H54 (cell line): ENCODE data around the gene MRO.
A peak's percentile ranks its signal among the peaks of the same experiment; 100 is the strongest.

ENCODE experiments used
- DNase-seq: peaks from one replicate; pipeline ENCODE4 v3.0.0; 2011; ENCODE audit warnings: low spot score, mixed read lengths; ENCODE audit not compliant: insufficient read length
- FAIRE-seq: peaks from 3 replicates; lab custom pipeline; 2011; peaks lifted over from hg19 to GRCh38; lab: Jason Lieb, UNC
- POLR2A ChIP-seq: IDR thresholded peaks from 2 replicates; pipeline ENCODE4 v1.6.1; 2011; ENCODE audit warnings: low read depth, mild to moderate bottlenecking, low read length

Gene MRO

DNA sequence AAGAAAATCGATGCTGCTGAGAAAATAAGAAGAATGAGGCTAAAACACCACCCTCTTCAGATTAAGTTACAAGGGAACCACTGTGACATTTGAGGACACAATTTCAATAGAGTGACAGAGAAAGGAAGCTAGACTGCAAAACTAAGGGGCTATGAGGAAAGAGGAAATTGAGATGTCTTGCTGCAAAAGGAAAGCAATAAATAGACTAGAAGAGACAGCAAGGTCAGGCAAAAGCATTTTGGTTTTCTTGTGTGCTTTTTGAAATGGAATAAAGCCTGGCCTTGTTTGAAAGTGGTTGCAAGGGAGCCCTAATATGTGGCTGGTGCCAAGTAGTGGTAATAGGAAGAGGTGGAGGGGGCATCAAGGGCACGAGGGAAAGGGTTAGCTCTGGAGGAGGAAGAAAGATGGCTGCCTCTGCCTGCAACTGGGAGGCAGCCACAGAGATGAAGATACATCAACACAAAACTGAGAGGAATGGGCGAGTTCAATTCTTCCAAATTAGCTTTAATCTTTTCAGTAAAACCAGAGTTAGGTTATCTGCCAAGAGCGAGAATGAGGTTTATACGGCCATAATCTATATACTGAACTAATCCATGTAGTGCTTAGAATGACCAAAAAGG lies 1.2 kb upstream of the MRO start:
- no peak for TF ChIP-seq POLR2A
- DNase-seq (no peak), FAIRE-seq (no peak)

DNA sequence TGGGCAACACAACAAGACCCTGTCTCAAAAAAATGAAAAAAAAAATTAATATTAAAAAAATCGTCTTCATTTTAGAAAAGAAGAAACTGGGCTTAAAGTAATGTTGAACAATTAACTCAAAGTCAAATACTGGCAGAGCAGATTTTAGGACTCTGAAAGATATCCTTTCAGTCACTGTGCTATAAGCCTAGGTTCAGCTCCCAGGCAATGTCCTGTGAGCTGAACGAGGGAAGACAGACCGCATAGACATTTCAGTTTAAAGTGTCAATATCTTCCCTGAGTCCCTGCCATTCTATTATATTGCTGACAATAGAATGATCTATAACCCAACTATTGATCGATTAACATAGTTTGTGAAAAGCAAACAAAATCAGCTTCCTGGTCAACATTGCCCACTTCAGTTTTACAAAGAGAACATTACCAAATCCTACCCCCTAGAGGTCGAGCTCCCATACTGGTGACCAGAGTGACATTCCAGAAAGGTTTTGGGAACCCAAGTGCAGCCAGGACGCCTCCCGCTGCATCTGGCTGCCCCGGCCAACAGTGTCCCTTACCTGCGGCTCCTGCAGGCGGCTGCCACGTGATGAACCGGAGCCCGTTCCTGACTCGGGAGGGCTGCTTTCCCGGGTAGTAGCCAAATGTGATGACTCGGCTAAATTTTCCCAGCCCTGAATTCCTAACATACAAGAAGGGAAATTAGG lies 639 bp downstream of the MRO start:
- FAIRE-seq (no peak), DNase-seq (peak; percentile 9)
- TF ChIP-seq POLR2A = no peak

DNA sequence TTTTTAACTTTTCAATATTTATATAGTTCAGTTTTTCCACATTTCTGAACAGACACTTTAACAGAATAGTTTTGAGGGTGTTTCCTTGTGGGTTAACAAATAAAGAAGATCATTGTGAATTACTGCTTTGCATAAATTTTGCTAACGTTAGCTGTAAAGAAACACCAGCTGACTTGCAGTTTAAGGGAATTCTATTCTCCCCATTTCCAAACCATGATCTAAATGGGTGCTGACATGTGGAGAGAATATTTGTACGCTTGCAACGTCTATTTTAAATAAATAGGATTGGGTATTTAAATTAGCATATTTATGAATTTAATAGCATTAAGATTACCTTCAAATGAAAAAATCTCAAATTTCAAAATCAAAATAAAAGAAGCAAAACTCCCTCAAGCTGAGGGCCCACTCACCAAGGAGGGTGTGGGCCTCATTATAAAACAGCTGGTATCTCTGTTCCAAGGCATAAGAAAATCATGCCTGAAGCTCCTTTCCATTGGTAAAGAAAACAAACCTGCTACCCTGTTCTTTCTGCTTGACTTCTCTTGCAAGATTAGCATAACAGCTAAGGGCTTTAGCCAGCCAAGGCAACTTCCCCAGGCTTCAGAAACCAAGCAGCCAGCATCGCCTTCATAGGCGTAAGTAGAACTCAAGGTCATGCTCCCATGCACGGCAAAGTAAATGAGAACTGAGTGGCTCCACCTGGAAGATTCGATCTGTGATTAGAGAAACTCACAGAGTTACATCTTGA lies 3.2 kb downstream of the MRO start:
- DNase-seq (no peak), FAIRE-seq (no peak)
- TF ChIP-seq POLR2A = no peak

DNA sequence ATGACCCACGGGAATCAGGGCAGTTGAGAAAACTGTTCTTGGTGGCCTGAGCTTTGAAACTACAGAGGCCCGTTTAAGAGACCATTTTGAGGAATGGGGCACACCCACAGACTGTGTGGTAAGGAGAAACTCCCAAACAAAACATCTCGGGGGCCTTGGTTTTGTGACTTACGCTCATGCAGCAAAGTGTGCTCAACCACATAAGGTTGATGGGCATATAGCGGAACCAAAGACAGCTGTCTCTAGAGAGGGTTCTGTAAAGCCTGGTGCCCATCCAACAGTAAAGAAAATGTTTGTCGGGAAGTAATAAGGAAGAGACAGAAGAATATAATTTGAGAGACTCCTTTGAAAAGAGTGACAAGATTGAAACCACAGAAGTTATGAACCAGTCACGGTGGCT lies 5.4 kb downstream of the MRO start:
- FAIRE-seq = no peak
- no peak for DNase-seq
- TF ChIP-seq POLR2A = no peak

DNA sequence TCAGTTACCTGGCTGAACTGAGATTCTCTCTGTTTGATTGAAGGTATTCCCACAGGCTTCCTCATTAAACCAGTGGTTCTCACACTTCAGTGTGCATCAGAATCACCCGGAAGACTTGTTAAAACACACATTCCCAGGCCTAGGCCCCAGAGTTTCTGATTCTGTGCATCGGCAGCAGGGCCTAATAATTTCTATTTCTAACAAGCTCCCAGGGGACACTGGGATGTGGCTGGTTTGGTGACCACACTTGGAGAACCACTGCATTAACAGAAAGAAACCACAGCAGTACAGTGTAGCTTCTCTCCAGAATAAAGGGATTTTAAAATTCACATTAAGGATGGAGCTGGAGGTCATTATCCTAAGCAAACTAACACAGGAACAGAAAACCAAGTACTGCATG lies 6.5 kb downstream of the MRO start:
- DNase-seq = no peak
- no peak for FAIRE-seq
- TF ChIP-seq POLR2A = no peak

DNA sequence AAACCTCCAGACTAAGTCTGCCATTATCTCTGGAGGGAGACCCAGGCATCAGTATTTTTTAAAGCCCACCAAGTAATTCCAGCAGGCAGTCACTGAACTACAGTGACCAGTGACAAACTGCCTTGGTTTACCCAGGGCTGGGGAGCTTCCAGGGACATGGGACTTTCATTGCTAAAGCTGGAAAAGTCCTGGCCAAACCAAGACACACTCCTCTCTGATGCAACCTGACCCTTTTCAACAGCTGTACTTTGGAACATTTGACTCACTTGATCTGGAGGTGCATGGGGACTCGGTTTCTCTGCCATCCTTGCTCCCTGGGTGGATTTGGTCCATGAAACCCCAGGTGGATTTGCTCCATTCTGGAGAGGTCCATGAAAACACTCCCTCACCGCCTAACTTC lies 7.0 kb downstream of the MRO start:
- TF ChIP-seq POLR2A = no peak
- FAIRE-seq = no peak
- no peak for DNase-seq

DNA sequence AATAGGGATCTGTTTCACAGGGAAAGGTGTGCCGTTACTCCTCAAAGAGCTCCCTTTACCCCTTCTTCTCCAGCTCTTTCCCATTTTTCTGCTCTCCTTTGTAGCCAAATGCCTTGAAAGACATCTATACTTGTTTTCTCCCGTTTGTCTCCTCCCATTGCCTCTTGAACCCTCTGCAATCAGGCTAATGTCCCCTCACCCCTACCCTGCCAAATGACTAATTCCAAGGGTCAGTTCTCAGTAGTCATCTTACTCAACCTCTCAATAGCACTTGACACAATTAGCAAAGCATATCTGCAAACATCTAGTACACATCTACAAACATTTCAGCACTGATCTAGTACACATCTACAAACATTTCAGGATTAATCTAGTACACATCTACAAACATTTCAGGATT lies 12.6 kb downstream of the MRO start:
- TF ChIP-seq POLR2A = no peak
- FAIRE-seq = no peak
- no peak for DNase-seq

DNA sequence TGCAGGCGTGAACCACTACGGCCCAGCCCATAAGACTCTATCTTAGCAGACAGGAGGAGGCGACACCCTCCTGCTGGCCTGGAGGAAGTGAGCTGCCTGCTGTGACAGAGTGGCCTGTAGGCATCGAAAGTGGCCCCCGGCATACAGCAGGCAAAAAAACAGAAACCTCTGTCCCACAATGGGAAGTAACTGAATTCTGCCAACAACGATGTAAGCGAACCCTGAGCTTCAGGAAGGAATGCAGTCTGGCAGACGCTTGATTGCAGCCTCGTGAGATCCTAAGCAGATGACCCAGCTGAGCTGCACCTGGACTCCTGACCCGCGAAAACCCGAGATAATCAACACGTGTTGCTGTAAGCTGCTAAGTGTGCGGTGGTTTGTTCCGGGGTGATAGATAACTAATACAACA lies 13.6 kb downstream of the MRO start:
- FAIRE-seq = no peak
- no peak for TF ChIP-seq POLR2A
- no peak for DNase-seq

DNA sequence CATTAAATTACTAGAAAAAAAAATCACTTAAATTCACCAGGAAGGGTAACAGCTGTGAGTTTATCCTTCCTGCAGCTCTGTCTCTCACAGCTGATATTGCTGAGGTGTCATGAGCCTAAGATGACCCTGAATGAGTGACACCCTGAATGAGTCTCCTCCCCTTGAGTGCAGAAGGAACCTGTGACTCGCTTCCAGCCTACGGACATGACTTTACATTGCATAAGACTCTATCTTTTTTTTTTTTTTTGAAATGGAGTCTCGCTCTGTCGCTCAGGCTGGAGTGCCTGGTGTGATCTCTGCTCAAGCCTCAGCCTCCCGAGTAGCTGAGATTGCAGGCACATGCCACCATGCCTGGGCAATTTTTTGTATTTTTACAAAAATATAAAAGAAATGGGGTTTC lies 14.1 kb downstream of the MRO start:
- FAIRE-seq (no peak), DNase-seq (no peak)
- no peak for TF ChIP-seq POLR2A

DNA sequence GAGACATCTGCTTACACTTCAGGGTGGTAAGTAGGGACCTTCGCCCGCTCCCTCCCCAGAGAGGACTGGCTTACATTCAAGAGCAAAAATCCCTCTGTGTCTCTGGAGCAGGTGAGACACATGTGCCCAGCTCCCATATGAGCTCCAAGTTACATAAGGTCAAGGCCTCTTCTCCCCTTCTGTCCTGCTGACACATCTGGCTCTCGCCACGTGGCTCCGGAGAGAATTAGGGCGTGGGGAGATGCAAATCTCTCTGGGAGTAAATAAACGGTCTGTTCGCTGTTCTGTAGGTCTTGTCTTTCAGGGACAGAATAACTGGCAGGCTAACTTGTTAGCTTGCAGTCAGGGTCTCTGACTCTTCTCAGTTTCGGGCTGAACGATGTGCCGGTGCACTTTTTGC lies 16.2 kb downstream of the MRO start:
- DNase-seq = no peak
- FAIRE-seq = no peak
- no peak for TF ChIP-seq POLR2A

DNA sequence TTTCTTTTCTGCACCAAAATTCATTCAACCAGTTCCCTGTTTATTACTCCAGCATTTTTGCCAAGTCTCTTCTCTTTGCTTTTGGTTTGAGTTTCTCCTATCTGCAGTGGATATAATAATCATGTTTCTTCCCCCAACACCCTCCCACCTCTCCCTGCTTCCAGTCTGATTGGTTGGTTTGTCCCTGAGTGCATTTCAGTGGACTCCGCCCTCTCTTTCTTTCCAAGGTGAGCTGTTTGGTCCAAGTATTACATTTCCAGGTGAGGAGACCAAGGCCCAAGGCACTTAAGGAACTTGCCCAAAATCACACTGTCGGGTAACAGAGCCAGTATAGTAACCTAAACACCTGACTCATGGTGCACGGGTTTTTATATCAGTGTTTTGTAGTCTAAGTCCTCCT lies 17.7 kb downstream of the MRO start:
- FAIRE-seq (no peak), DNase-seq (no peak)
- no peak for TF ChIP-seq POLR2A

DNA sequence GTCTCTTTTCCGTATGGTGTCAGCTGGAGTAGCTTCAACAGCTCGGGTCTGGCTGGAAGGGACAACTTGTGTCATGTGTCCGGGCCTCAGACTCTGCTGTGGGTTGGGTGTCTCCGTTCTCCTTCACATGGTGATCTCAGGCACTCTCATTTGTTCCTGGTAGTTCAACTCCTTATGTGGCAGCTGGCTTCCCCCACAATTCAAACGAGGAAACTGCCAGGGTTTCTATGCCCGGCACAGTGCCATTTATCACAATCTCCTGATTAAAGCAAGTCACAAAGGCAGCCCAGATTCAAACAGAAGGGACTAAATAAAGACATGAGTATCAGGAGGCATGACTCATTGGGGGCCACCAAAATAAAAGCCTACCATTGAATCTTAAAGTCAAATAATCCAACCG lies 22.7 kb downstream of the MRO start:
- FAIRE-seq (no peak), DNase-seq (no peak)
- TF ChIP-seq POLR2A = no peak

DNA sequence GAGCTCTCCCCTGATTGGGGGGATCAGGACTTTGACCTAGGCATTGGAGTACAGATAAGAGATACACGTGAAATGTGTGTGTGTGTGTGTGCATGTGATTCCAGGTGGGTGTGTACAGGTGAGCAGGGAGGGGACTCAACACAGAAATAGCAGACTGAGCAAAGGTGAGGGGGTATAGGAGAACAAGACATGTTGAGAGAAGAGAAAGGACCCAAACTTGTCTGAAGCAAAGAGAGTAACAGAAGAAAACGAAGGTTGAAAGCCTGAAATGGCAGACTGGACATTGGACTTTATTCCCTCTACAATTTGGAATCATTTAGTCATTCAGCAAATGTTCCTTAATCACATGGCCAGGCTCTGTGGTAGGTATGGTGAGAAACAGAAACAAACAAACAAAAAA lies 23.3 kb downstream of the MRO start:
- FAIRE-seq (no peak), DNase-seq (no peak)
- no peak for TF ChIP-seq POLR2A
